HEK293 (cell line): ENCODE results near the gene DDX49.

Experiments
- CTCF ChIA-PET: fragments of 350-600 bp; formaldehyde crosslinking; extraction: SDS; loops from one replicate; lab custom pipeline; 2021; ENCODE audit warnings: antibody characterized with exemption; lab: Yijun Ruan, JAX
- POLR2A ChIA-PET: fragments of 300-600 bp; formaldehyde crosslinking; extraction: SDS; loops from one replicate; lab custom pipeline; 2020; ENCODE audit warnings: antibody characterized with exemption, inconsistent platforms; lab: Yijun Ruan, JAX
- H3K27ac ChIP-seq: fragments of 200-500 bp; sonication (Bioruptor generic); 2 replicates; pipeline ENCODE4 v1.5.1; 2014; ENCODE audit warnings: low read depth, low read length, control low read depth, inconsistent platforms; ENCODE audit errors: extremely low read depth
- H3K36me3 ChIP-seq, 2 experiments: fragments of 200-500 bp in 1 of 2; sonication (Bioruptor generic) in 1 of 2; 1 replicate in 1 of 2; 2 replicates in 1 of 2; pipeline ENCODE4 v1.5.1; 2014 to 2017; ENCODE audit warnings: inconsistent platforms in 2 of 2, low read length in 2 of 2; ENCODE audit not compliant: control insufficient read depth in 2 of 2, insufficient read depth in 1 of 2
- H3K4me1 ChIP-seq: fragments of 200-500 bp; sonication (Bioruptor generic); 2 replicates; pipeline ENCODE4 v1.5.1; 2014; ENCODE audit warnings: mild to moderate bottlenecking, low read length, inconsistent platforms; ENCODE audit not compliant: control insufficient read depth, insufficient read depth
- H3K4me3 ChIP-seq: 2 replicates; pipeline ENCODE4 v1.5.1; 2011; ENCODE audit warnings: low read depth, mild to moderate bottlenecking, control low read depth, low read length, moderate library complexity
- H3K9me3 ChIP-seq: fragments of 200-500 bp; sonication (Bioruptor generic); 2 replicates; pipeline ENCODE4 v1.5.1; 2014; ENCODE audit warnings: low read depth, low read length, inconsistent platforms; ENCODE audit not compliant: control insufficient read depth, insufficient read depth
- EGR2 ChIP-seq: fragments of 450-650 bp; formaldehyde crosslinking; IDR thresholded peaks from 2 replicates; pipeline ENCODE4 v1.5.1; 2016; ENCODE audit warnings: low read depth, missing biosample characterization, missing genetic modification characterization
- GFI1B ChIP-seq: fragments of 450-650 bp; formaldehyde crosslinking; IDR thresholded peaks from 2 replicates; pipeline ENCODE4 v1.5.1; 2016; ENCODE audit warnings: missing biosample characterization, missing genetic modification characterization
- IKZF3 ChIP-seq: fragments of 450-650 bp; IDR thresholded peaks from 2 replicates; pipeline ENCODE4 v1.5.0; 2018; ENCODE audit warnings: missing biosample characterization, mild to moderate bottlenecking, missing genetic modification characterization, moderate library complexity
- MYNN ChIP-seq: fragments of 450-650 bp; formaldehyde crosslinking; IDR thresholded peaks from 2 replicates; pipeline ENCODE4 v1.5.1; 2016; ENCODE audit warnings: missing biosample characterization, missing genetic modification characterization, borderline replicate concordance
- REPIN1 ChIP-seq: fragments of 450-650 bp; formaldehyde crosslinking; IDR thresholded peaks from 2 replicates; pipeline ENCODE4 v1.5.1; 2017; ENCODE audit warnings: missing biosample characterization, missing genetic modification characterization, low read depth
- SALL2 ChIP-seq: fragments of 450-650 bp; formaldehyde crosslinking; IDR thresholded peaks from 2 replicates; pipeline ENCODE4 v1.5.0; 2017; ENCODE audit warnings: missing biosample characterization, mild to moderate bottlenecking, missing genetic modification characterization, borderline replicate concordance
- ZBTB44 ChIP-seq: fragments of 450-650 bp; IDR thresholded peaks from 2 replicates; pipeline ENCODE4 v1.5.1; 2018; ENCODE audit warnings: missing biosample characterization, mild to moderate bottlenecking, missing genetic modification characterization
- ZFHX2 ChIP-seq: fragments of 450-650 bp; formaldehyde crosslinking; conservative IDR thresholded peaks from 2 replicates; pipeline ENCODE4 v1.5.1; 2016; ENCODE audit warnings: missing biosample characterization, missing genetic modification characterization
- ZNF133 ChIP-seq: fragments of 450-650 bp; formaldehyde crosslinking; IDR thresholded peaks from 2 replicates; pipeline ENCODE4 v1.5.1; 2016; ENCODE audit warnings: missing biosample characterization, missing genetic modification characterization
- ZNF138 ChIP-seq: fragments of 450-650 bp; formaldehyde crosslinking; IDR thresholded peaks from 2 replicates; pipeline ENCODE4 v1.5.1; 2016; ENCODE audit warnings: missing biosample characterization, missing genetic modification characterization, borderline replicate concordance
- ZNF148 ChIP-seq: fragments of 450-650 bp; formaldehyde crosslinking; IDR thresholded peaks from 2 replicates; pipeline ENCODE4 v1.5.0; 2017; ENCODE audit warnings: missing biosample characterization, missing genetic modification characterization, borderline replicate concordance
- ZNF16 ChIP-seq: fragments of 450-650 bp; formaldehyde crosslinking; IDR thresholded peaks from 2 replicates; pipeline ENCODE4 v1.5.1; 2016; ENCODE audit warnings: low read depth, missing biosample characterization, missing genetic modification characterization
- ZNF341 ChIP-seq: fragments of 450-650 bp; formaldehyde crosslinking; IDR thresholded peaks from 2 replicates; pipeline ENCODE4; 2016; ENCODE audit warnings: low read depth, missing biosample characterization, missing genetic modification characterization
- ZNF391 ChIP-seq: fragments of 450-650 bp; formaldehyde crosslinking; IDR thresholded peaks from 2 replicates; pipeline ENCODE4 v1.5.1; 2016; ENCODE audit warnings: low read depth, missing biosample characterization, missing genetic modification characterization, borderline replicate concordance
- ZNF426 ChIP-seq: fragments of 450-650 bp; formaldehyde crosslinking; IDR thresholded peaks from 2 replicates; pipeline ENCODE4 v1.5.1; 2017; ENCODE audit warnings: missing biosample characterization, missing genetic modification characterization, mild to moderate bottlenecking, inconsistent platforms, moderate library complexity
- ZNF561 ChIP-seq: fragments of 450-650 bp; IDR thresholded peaks from 2 replicates; pipeline ENCODE4 v1.5.1; 2018; ENCODE audit warnings: missing biosample characterization, missing genetic modification characterization, borderline replicate concordance
- ZNF571 ChIP-seq: fragments of 450-650 bp; formaldehyde crosslinking; IDR thresholded peaks from 2 replicates; pipeline ENCODE4 v1.5.0; 2017; ENCODE audit warnings: missing biosample characterization, missing genetic modification characterization
- ZNF610 ChIP-seq: fragments of 450-650 bp; formaldehyde crosslinking; IDR thresholded peaks from 2 replicates; pipeline ENCODE4 v1.5.1; 2016; ENCODE audit warnings: missing biosample characterization, missing genetic modification characterization, borderline replicate concordance
- ZNF623 ChIP-seq: fragments of 450-650 bp; formaldehyde crosslinking; IDR thresholded peaks from 2 replicates; pipeline ENCODE4 v1.5.1; 2016; ENCODE audit warnings: missing biosample characterization, missing genetic modification characterization
- ZNF747 ChIP-seq: fragments of 450-650 bp; formaldehyde crosslinking; IDR thresholded peaks from 2 replicates; pipeline ENCODE4 v1.5.1; 2016; ENCODE audit warnings: missing biosample characterization, missing genetic modification characterization
- ZNF776 ChIP-seq: fragments of 450-650 bp; formaldehyde crosslinking; IDR thresholded peaks from 2 replicates; pipeline ENCODE4 v1.5.0; 2017; ENCODE audit warnings: missing biosample characterization, missing genetic modification characterization, borderline replicate concordance
- ZNF791 ChIP-seq: fragments of 450-650 bp; formaldehyde crosslinking; IDR thresholded peaks from 2 replicates; pipeline ENCODE4 v1.5.1; 2016; ENCODE audit warnings: missing biosample characterization, missing genetic modification characterization
- TF ChIP-seq, protein P1 (sequence below): fragments of 450-650 bp; formaldehyde crosslinking; IDR thresholded peaks from 2 replicates; pipeline ENCODE4 v1.5.1; 2017; ENCODE audit warnings: missing biosample characterization, missing genetic modification characterization
- TF ChIP-seq, protein P2 (sequence below): fragments of 450-650 bp; formaldehyde crosslinking; IDR thresholded peaks from 2 replicates; pipeline ENCODE4 v1.5.1; 2016; ENCODE audit warnings: missing biosample characterization, missing genetic modification characterization
- TF ChIP-seq, protein P3 (sequence below): fragments of 450-650 bp; formaldehyde crosslinking; IDR thresholded peaks from 2 replicates; pipeline ENCODE4 v1.5.1; 2016; ENCODE audit warnings: missing biosample characterization, missing genetic modification characterization

Gene DDX49

GRCh38 chr19:18946918-18947317, 27.4 kb downstream of the DDX49 start (continued):
- no peak for TF ChIP-seq ZNF561 (tag by site-specific recombination)
- no peak for TF ChIP-seq ZNF148 (tag by site-specific recombination)
- TF ChIP-seq ZNF426 = no peak
- no peak for TF ChIP-seq ZNF776
- no peak for TF ChIP-seq ZNF571
- TF ChIP-seq, protein P1, sequence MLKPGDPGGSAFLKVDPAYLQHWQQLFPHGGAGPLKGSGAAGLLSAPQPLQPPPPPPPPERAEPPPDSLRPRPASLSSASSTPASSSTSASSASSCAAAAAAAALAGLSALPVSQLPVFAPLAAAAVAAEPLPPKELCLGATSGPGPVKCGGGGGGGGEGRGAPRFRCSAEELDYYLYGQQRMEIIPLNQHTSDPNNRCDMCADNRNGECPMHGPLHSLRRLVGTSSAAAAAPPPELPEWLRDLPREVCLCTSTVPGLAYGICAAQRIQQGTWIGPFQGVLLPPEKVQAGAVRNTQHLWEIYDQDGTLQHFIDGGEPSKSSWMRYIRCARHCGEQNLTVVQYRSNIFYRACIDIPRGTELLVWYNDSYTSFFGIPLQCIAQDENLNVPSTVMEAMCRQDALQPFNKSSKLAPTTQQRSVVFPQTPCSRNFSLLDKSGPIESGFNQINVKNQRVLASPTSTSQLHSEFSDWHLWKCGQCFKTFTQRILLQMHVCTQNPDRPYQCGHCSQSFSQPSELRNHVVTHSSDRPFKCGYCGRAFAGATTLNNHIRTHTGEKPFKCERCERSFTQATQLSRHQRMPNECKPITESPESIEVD (tag by site-specific recombination) = no peak
- no peak for TF ChIP-seq ZNF610 (tag by site-specific recombination)
- TF ChIP-seq ZNF791 = no peak

- ChIA-PET CTCF (interaction anchor here (0.6 to 1.6 kb wide), 3 partner anchors 14 to 43 kb away, joined by 5 to 8 read pairs (median 6); no protein-coding TSS in a partner anchor), POLR2A (no interaction called here)
- Histone ChIP-seq H3K4me1 (no peaks in the 10 kb centered on the region), H3K4me3 (no peak overlapping the region), H3K36me3 (no peaks in the 10 kb centered on the region), H3K27ac (no peak overlapping the region), H3K9me3 (no peaks in the 10 kb centered on the region)
- TF ChIP-seq, protein P2, sequence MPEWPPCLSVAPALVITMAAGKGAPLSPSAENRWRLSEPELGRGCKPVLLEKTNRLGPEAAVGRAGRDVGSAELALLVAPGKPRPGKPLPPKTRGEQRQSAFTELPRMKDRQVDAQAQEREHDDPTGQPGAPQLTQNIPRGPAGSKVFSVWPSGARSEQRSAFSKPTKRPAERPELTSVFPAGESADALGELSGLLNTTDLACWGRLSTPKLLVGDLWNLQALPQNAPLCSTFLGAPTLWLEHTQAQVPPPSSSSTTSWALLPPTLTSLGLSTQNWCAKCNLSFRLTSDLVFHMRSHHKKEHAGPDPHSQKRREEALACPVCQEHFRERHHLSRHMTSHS (tag by site-specific recombination) = no peak
- TF ChIP-seq ZNF623 = peak; percentile 82
- TF ChIP-seq ZNF133 (tag by site-specific recombination) = no peak
- TF ChIP-seq ZNF138 (tag by site-specific recombination) = no peak
- TF ChIP-seq ZNF391 (tag by site-specific recombination) = no peak
- TF ChIP-seq ZNF16 (tag by site-specific recombination) = peak; percentile 58; the same call in 1 of the 2 replicates
- TF ChIP-seq ZBTB44 (tag by site-specific recombination) = no peak
- TF ChIP-seq IKZF3 (tag by site-specific recombination) = no peak
- 0 out of 2 replicates have a peak, but pooled peaks have one; percentile 16 for TF ChIP-seq ZFHX2 (tag by site-specific recombination)
- TF ChIP-seq EGR2 (tag by site-specific recombination) = peak; percentile 10; the same call in 1 of the 2 replicates
- TF ChIP-seq, protein P3, sequence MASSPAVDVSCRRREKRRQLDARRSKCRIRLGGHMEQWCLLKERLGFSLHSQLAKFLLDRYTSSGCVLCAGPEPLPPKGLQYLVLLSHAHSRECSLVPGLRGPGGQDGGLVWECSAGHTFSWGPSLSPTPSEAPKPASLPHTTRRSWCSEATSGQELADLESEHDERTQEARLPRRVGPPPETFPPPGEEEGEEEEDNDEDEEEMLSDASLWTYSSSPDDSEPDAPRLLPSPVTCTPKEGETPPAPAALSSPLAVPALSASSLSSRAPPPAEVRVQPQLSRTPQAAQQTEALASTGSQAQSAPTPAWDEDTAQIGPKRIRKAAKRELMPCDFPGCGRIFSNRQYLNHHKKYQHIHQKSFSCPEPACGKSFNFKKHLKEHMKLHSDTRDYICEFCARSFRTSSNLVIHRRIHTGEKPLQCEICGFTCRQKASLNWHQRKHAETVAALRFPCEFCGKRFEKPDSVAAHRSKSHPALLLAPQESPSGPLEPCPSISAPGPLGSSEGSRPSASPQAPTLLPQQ (tag by site-specific recombination) = no peak
- TF ChIP-seq REPIN1 (tag by site-specific recombination) = no peak
- no peak for TF ChIP-seq SALL2
- no peak for TF ChIP-seq GFI1B
- 0 out of 2 replicates have a peak, but pooled peaks have one; percentile 24 for TF ChIP-seq ZNF341 (tag by site-specific recombination)
- TF ChIP-seq ZNF747 (tag by site-specific recombination) = no peak
- no peak for TF ChIP-seq MYNN
These were observed 28.8 kb downstream of the DDX49 start for GRCh38 chr19:18948075-18948975.
